Measurements from ENCODE around the gene DSG3.

Gene DSG3

GRCh38 chr18:31454066-31454708 lies 6.6 kb downstream of the DSG3 start:
- no peak overlapping the region for H3K4me3 ChIP-seq (ENCODE audit: low read depth, low read length)
- H3K27ac ChIP-seq (ENCODE audit: low read depth, low read length), result no peak overlapping the region
- H3K36me3 ChIP-seq (ENCODE audit: control insufficient read depth, insufficient read depth, low read length), result no peaks in the 10 kb centered on the region

GRCh38 chr18:31469629-31470028 lies 22.1 kb downstream of the DSG3 start:
- no peak overlapping the region for H3K4me3 ChIP-seq (ENCODE audit: low read depth, low read length)
- H3K9me3 ChIP-seq (ENCODE audit: control insufficient read depth, insufficient read depth, low read length), result no peaks in the 10 kb centered on the region
- no peaks in the 10 kb centered on the region for H3K4me1 ChIP-seq (ENCODE audit: control insufficient read depth, insufficient read depth, low read length)
- no peaks in the 10 kb centered on the region for H3K27me3 ChIP-seq (ENCODE audit: control insufficient read depth, insufficient read depth, low read length)
- no peaks in the 10 kb centered on the region for H3K36me3 ChIP-seq (ENCODE audit: control insufficient read depth, insufficient read depth, low read length)
- no peak overlapping the region for H3K9ac ChIP-seq (ENCODE audit: low read depth, low read length)
- H3K27ac ChIP-seq (ENCODE audit: low read depth, low read length), result no peak overlapping the region

More at GRCh38 chr18:31454066-31454708, 6.6 kb downstream of the DSG3 start:
- Histone ChIP-seq H3K4me1 (ENCODE audit: control insufficient read depth, insufficient read depth, low read length) (peaks cover 11% of the 10 kb centered on the region; the same call in 1 of the 2 replicates), H3K9me3 (ENCODE audit: control insufficient read depth, insufficient read depth, low read length) (no peaks in the 10 kb centered on the region), H3K27me3 (ENCODE audit: control insufficient read depth, insufficient read depth, low read length) (no peaks in the 10 kb centered on the region), H3K9ac (ENCODE audit: low read depth, low read length) (no peak overlapping the region)

GRCh38 chr18:31478688-31479087 lies 31.1 kb downstream of the DSG3 start:
- Histone ChIP-seq H3K9me3 (ENCODE audit: control insufficient read depth, insufficient read depth, low read length) (no peaks in the 10 kb centered on the region), H3K4me3 (ENCODE audit: low read depth, low read length) (no peak overlapping the region), H3K27me3 (ENCODE audit: control insufficient read depth, insufficient read depth, low read length) (no peaks in the 10 kb centered on the region), H3K4me1 (ENCODE audit: control insufficient read depth, insufficient read depth, low read length) (no peaks in the 10 kb centered on the region), H3K27ac (ENCODE audit: low read depth, low read length) (no peak overlapping the region), H3K9ac (ENCODE audit: low read depth, low read length) (no peak overlapping the region), H3K36me3 (ENCODE audit: control insufficient read depth, insufficient read depth, low read length) (no peaks in the 10 kb centered on the region)

GRCh38 chr18:31482051-31482450 lies 34.5 kb downstream of the DSG3 start:
- Histone ChIP-seq H3K4me3 (ENCODE audit: low read depth, low read length) (no peak overlapping the region), H3K36me3 (ENCODE audit: control insufficient read depth, insufficient read depth, low read length) (no peaks in the 10 kb centered on the region), H3K9me3 (ENCODE audit: control insufficient read depth, insufficient read depth, low read length) (no peaks in the 10 kb centered on the region), H3K9ac (ENCODE audit: low read depth, low read length) (no peak overlapping the region), H3K4me1 (ENCODE audit: control insufficient read depth, insufficient read depth, low read length) (no peaks in the 10 kb centered on the region), H3K27me3 (ENCODE audit: control insufficient read depth, insufficient read depth, low read length) (no peaks in the 10 kb centered on the region), H3K27ac (ENCODE audit: low read depth, low read length) (no peak overlapping the region)

- Histone ChIP-seq H3K4me1 (ENCODE audit: control insufficient read depth, insufficient read depth, low read length) (no peaks in the 10 kb centered on the region), H3K4me3 (ENCODE audit: low read depth, low read length) (no peak overlapping the region), H3K9ac (ENCODE audit: low read depth, low read length) (no peak overlapping the region), H3K27ac (ENCODE audit: low read depth, low read length) (no peak overlapping the region), H3K9me3 (ENCODE audit: control insufficient read depth, insufficient read depth, low read length) (no peaks in the 10 kb centered on the region), H3K36me3 (ENCODE audit: control insufficient read depth, insufficient read depth, low read length) (no peaks in the 10 kb centered on the region), H3K27me3 (ENCODE audit: control insufficient read depth, insufficient read depth, low read length) (no peaks in the 10 kb centered on the region)
These were observed 35.9 kb downstream of the DSG3 start for GRCh38 chr18:31483396-31483795.

- H3K27me3 ChIP-seq (ENCODE audit: control insufficient read depth, insufficient read depth, low read length), result no peaks in the 10 kb centered on the region
- H3K4me1 ChIP-seq (ENCODE audit: control insufficient read depth, insufficient read depth, low read length), result no peaks in the 10 kb centered on the region
- no peaks in the 10 kb centered on the region for H3K36me3 ChIP-seq (ENCODE audit: control insufficient read depth, insufficient read depth, low read length)
- no peak overlapping the region for H3K27ac ChIP-seq (ENCODE audit: low read depth, low read length)
- no peaks in the 10 kb centered on the region for H3K9me3 ChIP-seq (ENCODE audit: control insufficient read depth, insufficient read depth, low read length)
- no peak overlapping the region for H3K4me3 ChIP-seq (ENCODE audit: low read depth, low read length)
- H3K9ac ChIP-seq (ENCODE audit: low read depth, low read length), result no peak overlapping the region
These were observed 36.9 kb downstream of the DSG3 start for GRCh38 chr18:31484461-31484860.

- Histone ChIP-seq H3K4me3 (ENCODE audit: low read depth, low read length) (no peak overlapping the region), H3K36me3 (ENCODE audit: control insufficient read depth, insufficient read depth, low read length) (no peaks in the 10 kb centered on the region), H3K9ac (ENCODE audit: low read depth, low read length) (no peak overlapping the region), H3K27ac (ENCODE audit: low read depth, low read length) (no peak overlapping the region), H3K9me3 (ENCODE audit: control insufficient read depth, insufficient read depth, low read length) (no peaks in the 10 kb centered on the region), H3K4me1 (ENCODE audit: control insufficient read depth, insufficient read depth, low read length) (no peaks in the 10 kb centered on the region), H3K27me3 (ENCODE audit: control insufficient read depth, insufficient read depth, low read length) (no peaks in the 10 kb centered on the region)
These were observed 38.6 kb downstream of the DSG3 start for GRCh38 chr18:31486165-31486564.

GRCh38 chr18:31487246-31488015 lies 39.9 kb downstream of the DSG3 start:
- no peak overlapping the region for H3K27ac ChIP-seq (ENCODE audit: low read depth, low read length)
- no peak overlapping the region for H3K9ac ChIP-seq (ENCODE audit: low read depth, low read length)
- H3K4me1 ChIP-seq (ENCODE audit: control insufficient read depth, insufficient read depth, low read length), result no peaks in the 10 kb centered on the region

GRCh38 chr18:31489311-31489710 lies 41.8 kb downstream of the DSG3 start:
- Histone ChIP-seq H3K27me3 (ENCODE audit: control insufficient read depth, insufficient read depth, low read length) (no peaks in the 10 kb centered on the region), H3K36me3 (ENCODE audit: control insufficient read depth, insufficient read depth, low read length) (no peaks in the 10 kb centered on the region), H3K9ac (ENCODE audit: low read depth, low read length) (no peak overlapping the region), H3K4me3 (ENCODE audit: low read depth, low read length) (no peak overlapping the region), H3K9me3 (ENCODE audit: control insufficient read depth, insufficient read depth, low read length) (no peaks in the 10 kb centered on the region), H3K4me1 (ENCODE audit: control insufficient read depth, insufficient read depth, low read length) (no peaks in the 10 kb centered on the region), H3K27ac (ENCODE audit: low read depth, low read length) (no peak overlapping the region)

More at GRCh38 chr18:31487246-31488015, 39.9 kb downstream of the DSG3 start:
- Histone ChIP-seq H3K36me3 (ENCODE audit: control insufficient read depth, insufficient read depth, low read length) (no peaks in the 10 kb centered on the region), H3K27me3 (ENCODE audit: control insufficient read depth, insufficient read depth, low read length) (no peaks in the 10 kb centered on the region), H3K9me3 (ENCODE audit: control insufficient read depth, insufficient read depth, low read length) (no peaks in the 10 kb centered on the region), H3K4me3 (ENCODE audit: low read depth, low read length) (no peak overlapping the region)

- no peak overlapping the region for H3K9ac ChIP-seq (ENCODE audit: low read depth, low read length)
- H3K4me3 ChIP-seq (ENCODE audit: low read depth, low read length), result no peak overlapping the region
- H3K36me3 ChIP-seq (ENCODE audit: control insufficient read depth, insufficient read depth, low read length), result no peaks in the 10 kb centered on the region
- H3K27ac ChIP-seq (ENCODE audit: low read depth, low read length), result peak overlapping the region; percentile 52
- no peaks in the 10 kb centered on the region for H3K27me3 ChIP-seq (ENCODE audit: control insufficient read depth, insufficient read depth, low read length)
- H3K4me1 ChIP-seq (ENCODE audit: control insufficient read depth, insufficient read depth, low read length), result no peaks in the 10 kb centered on the region
- no peaks in the 10 kb centered on the region for H3K9me3 ChIP-seq (ENCODE audit: control insufficient read depth, insufficient read depth, low read length)
These were observed 42.8 kb downstream of the DSG3 start for GRCh38 chr18:31490387-31490786.

GRCh38 chr18:31490833-31491232 lies 43.3 kb downstream of the DSG3 start:
- Histone ChIP-seq H3K27me3 (ENCODE audit: control insufficient read depth, insufficient read depth, low read length) (no peaks in the 10 kb centered on the region), H3K4me1 (ENCODE audit: control insufficient read depth, insufficient read depth, low read length) (no peaks in the 10 kb centered on the region), H3K9ac (ENCODE audit: low read depth, low read length) (no peak overlapping the region), H3K9me3 (ENCODE audit: control insufficient read depth, insufficient read depth, low read length) (no peaks in the 10 kb centered on the region), H3K4me3 (ENCODE audit: low read depth, low read length) (no peak overlapping the region), H3K36me3 (ENCODE audit: control insufficient read depth, insufficient read depth, low read length) (no peaks in the 10 kb centered on the region), H3K27ac (ENCODE audit: low read depth, low read length) (peak overlapping the region; percentile 9)
